HepG2 (cell line): ENCODE measurements around the gene ZG16. TPM values are rescaled to one million over a fixed set of nuclear protein-coding genes. Genes with fewer than 3 reads are reported as not detected.
A peak's percentile ranks its signal among the peaks of the same experiment; 100 is the strongest.

Experiments
- ARNTL ChIP-seq: sonication (generic); formaldehyde crosslinking; IDR thresholded peaks from 2 replicates; pipeline ENCODE4 v1.4.0; 2020; ENCODE audit warnings: mild to moderate bottlenecking, missing genetic modification reagents
- EP300 ChIP-seq, 3 experiments: sonication (generic) in 1 of 3; formaldehyde crosslinking in 1 of 3; IDR thresholded peaks; 2 replicates each; pipeline versions ENCODE4 v1.5.1 to v1.6.1; 2011 to 2020; ENCODE audit warnings: low read depth in 2 of 3, low read length in 2 of 3, borderline replicate concordance in 1 of 3, improper control_type of control experiment in 1 of 3, mild to moderate bottlenecking in 1 of 3, missing genetic modification reagents in 1 of 3, moderate library complexity in 1 of 3
- ERF ChIP-seq: IDR thresholded peaks from 2 replicates; pipeline ENCODE4 v1.6.1; 2018; ENCODE audit warnings: missing biosample characterization, missing genetic modification reagents
- HNRNPK ChIP-seq: fragments of 200-400 bp; formaldehyde crosslinking; IDR thresholded peaks from 2 replicates; pipeline ENCODE4 v1.6.1; 2018; ENCODE audit warnings: low read length, low read depth, moderate library complexity, mild to moderate bottlenecking; ENCODE audit not compliant: poor library complexity, severe bottlenecking
- ZNF263 ChIP-seq: sonication (generic); formaldehyde crosslinking; IDR thresholded peaks from 2 replicates; pipeline ENCODE4 v1.4.0; 2020; ENCODE audit warnings: missing genetic modification reagents
- ZNF292 ChIP-seq: sonication (generic); formaldehyde crosslinking; IDR thresholded peaks from 2 replicates; pipeline ENCODE4 v1.8.1; 2022; ENCODE audit warnings: mild to moderate bottlenecking, low read depth, missing genetic modification reagents, borderline replicate concordance
- ZNF724P ChIP-seq: sonication (generic); formaldehyde crosslinking; IDR thresholded peaks from 2 replicates; pipeline ENCODE4 v1.8.0; 2022; ENCODE audit warnings: missing genetic modification reagents, borderline replicate concordance
- polyA plus RNA-seq, 8 experiments: library from polyadenylated mRNA; depleted of rRNA in 3 of 8; stranded (reverse) in 7 of 8; unstranded in 1 of 8; fragments of >200 nt; fragmentation: Illumina TruSeq in 4 of 8; extraction: Trizol in 4 of 8; gene quantifications; 2 replicates each; pipeline versions ENCODE4 v1.2.1 to v1.2.3, GENCODE V29; 2011 to 2016; ENCODE audit warnings: low read depth in 4 of 8, missing spikeins in 1 of 8, mixed read lengths in 1 of 8; ENCODE audit not compliant: insufficient read depth in 1 of 8
- total RNA-seq, 5 experiments: library from RNA; depleted of rRNA; stranded (reverse); fragments of >200 nt; fragmentation: Illumina TruSeq; extraction: Trizol; gene quantifications; 2 replicates each; pipeline ENCODE4 v1.2.3, GENCODE V29; 2016; ENCODE audit warnings: low read depth in 1 of 5
- TF ChIP-seq, protein P1 (sequence below): sonication (generic); formaldehyde crosslinking; IDR thresholded peaks from 2 replicates; pipeline ENCODE4 v1.4.0; 2020; ENCODE audit warnings: missing genetic modification reagents
- TF ChIP-seq, protein P2 (sequence below): sonication (generic); formaldehyde crosslinking; conservative IDR thresholded peaks from 2 replicates; pipeline ENCODE4 v1.4.0; 2020; ENCODE audit warnings: mild to moderate bottlenecking, missing genetic modification reagents, moderate library complexity
- TF ChIP-seq, protein P3 (sequence below): sonication (generic); formaldehyde crosslinking; IDR thresholded peaks from 2 replicates; pipeline ENCODE4 v1.8.1; 2023; ENCODE audit warnings: mild to moderate bottlenecking, inconsistent platforms, moderate library complexity, missing genetic modification reagents, borderline replicate concordance
- TF ChIP-seq, protein P4 (sequence below): sonication (generic); formaldehyde crosslinking; IDR thresholded peaks from 2 replicates; pipeline ENCODE4 v1.4.0; 2020; ENCODE audit warnings: low read depth, mild to moderate bottlenecking, missing genetic modification reagents
- TF ChIP-seq, protein P5 (sequence below): sonication (generic); formaldehyde crosslinking; IDR thresholded peaks from 2 replicates; pipeline ENCODE4 v1.4.0; 2020; ENCODE audit warnings: missing genetic modification reagents, mild to moderate bottlenecking, borderline replicate concordance

Gene ZG16
- total and polyA plus RNA-seq, 2 of the 13 experiments (the other 11 are each of a cell fraction or from before 2014, with no cell fraction given) = 0.04 to 0.07 TPM

DNA sequence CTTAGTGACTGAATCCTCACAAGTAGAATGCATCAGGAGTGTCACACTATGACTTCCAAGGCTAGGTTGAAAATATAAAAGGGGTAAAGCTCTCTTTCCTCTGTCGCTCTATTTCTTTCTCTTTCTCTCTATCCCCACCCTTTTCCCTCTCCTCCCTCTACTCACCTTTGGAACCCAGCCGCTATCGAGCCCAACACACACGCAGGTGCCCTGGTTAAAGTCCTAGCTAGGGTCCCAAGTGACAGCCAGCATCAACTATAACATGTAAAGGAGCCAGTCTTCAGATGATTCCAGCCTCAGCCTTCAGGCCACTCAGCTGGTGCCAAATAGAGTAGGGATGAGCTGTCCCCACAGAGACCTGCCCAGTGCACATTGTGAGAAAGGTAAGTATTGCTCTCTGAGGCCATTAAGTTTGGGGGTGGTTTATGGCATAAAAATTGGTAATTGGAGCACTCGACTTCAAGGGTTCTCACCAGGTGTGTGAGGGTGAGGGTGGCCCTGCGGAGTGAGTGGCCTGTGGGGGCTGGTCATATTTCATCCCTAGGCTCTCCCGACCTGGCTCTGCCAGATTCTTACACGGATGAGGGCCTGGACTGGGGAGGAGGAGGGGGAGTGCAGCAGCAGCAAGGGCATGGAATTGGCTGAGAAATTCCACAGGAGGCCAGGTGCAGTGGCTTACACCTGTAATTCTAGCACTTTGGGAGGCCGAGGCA lies 17.3 kb upstream of the ZG16 start (continued):
- TF ChIP-seq, protein P1, sequence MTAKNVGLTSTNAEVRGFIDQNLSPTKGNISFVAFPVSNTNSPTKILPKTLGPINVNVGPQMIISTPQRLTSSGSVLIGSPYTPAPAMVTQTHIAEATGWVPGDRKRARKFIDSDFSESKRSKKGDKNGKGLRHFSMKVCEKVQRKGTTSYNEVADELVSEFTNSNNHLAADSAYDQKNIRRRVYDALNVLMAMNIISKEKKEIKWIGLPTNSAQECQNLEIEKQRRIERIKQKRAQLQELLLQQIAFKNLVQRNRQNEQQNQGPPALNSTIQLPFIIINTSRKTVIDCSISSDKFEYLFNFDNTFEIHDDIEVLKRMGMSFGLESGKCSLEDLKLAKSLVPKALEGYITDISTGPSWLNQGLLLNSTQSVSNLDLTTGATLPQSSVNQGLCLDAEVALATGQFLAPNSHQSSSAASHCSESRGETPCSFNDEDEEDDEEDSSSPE (CRISPR knock-in tag) = 0 out of 2 replicates have a peak, but pooled peaks have one; percentile 20
- TF ChIP-seq ZNF263 (CRISPR knock-in tag) = peak; percentile 86
- 0 out of 2 replicates have a peak, but pooled peaks have one; percentile 24 for TF ChIP-seq ZNF724P (CRISPR knock-in tag)
- TF ChIP-seq, protein P2, sequence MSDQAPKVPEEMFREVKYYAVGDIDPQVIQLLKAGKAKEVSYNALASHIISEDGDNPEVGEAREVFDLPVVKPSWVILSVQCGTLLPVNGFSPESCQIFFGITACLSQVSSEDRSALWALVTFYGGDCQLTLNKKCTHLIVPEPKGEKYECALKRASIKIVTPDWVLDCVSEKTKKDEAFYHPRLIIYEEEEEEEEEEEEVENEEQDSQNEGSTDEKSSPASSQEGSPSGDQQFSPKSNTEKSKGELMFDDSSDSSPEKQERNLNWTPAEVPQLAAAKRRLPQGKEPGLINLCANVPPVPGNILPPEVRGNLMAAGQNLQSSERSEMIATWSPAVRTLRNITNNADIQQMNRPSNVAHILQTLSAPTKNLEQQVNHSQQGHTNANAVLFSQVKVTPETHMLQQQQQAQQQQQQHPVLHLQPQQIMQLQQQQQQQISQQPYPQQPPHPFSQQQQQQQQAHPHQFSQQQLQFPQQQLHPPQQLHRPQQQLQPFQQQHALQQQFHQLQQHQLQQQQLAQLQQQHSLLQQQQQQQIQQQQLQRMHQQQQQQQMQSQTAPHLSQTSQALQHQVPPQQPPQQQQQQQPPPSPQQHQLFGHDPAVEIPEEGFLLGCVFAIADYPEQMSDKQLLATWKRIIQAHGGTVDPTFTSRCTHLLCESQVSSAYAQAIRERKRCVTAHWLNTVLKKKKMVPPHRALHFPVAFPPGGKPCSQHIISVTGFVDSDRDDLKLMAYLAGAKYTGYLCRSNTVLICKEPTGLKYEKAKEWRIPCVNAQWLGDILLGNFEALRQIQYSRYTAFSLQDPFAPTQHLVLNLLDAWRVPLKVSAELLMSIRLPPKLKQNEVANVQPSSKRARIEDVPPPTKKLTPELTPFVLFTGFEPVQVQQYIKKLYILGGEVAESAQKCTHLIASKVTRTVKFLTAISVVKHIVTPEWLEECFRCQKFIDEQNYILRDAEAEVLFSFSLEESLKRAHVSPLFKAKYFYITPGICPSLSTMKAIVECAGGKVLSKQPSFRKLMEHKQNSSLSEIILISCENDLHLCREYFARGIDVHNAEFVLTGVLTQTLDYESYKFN (CRISPR knock-in tag) = peak; percentile 37; the same call in 1 of the 2 replicates
- TF ChIP-seq ZNF292 (CRISPR knock-in tag) = peak; percentile 56; the same call in 1 of the 2 replicates
- TF ChIP-seq EP300 (IDR thresholded peaks at IDR 0.05; ENCODE audit: low read depth in 2 of 2, low read length in 2 of 2) = peak in 1 of 2 experiments; percentile 35; a peak in 1 of 4 replicates
- no peak for TF ChIP-seq EP300 (CRISPR knock-in tag; IDR thresholded peaks at IDR 0.05; ENCODE audit: borderline replicate concordance)
- TF ChIP-seq, protein P3, sequence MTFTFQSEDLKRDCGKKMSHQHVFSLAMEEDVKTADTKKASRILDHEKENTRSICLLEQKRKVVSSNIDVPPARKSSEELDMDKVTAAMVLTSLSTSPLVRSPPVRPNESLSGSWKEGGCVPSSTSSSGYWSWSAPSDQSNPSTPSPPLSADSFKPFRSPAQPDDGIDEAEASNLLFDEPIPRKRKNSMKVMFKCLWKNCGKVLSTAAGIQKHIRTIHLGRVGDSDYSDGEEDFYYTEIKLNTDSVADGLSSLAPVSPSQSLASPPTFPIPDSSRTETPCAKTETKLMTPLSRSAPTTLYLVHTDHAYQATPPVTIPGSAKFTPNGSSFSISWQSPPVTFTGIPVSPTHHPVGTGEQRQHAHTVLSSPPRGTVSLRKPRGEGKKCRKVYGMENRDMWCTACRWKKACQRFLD = no peak
- TF ChIP-seq, protein P4, sequence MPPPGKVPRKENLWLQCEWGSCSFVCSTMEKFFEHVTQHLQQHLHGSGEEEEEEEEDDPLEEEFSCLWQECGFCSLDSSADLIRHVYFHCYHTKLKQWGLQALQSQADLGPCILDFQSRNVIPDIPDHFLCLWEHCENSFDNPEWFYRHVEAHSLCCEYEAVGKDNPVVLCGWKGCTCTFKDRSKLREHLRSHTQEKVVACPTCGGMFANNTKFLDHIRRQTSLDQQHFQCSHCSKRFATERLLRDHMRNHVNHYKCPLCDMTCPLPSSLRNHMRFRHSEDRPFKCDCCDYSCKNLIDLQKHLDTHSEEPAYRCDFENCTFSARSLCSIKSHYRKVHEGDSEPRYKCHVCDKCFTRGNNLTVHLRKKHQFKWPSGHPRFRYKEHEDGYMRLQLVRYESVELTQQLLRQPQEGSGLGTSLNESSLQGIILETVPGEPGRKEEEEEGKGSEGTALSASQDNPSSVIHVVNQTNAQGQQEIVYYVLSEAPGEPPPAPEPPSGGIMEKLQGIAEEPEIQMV (CRISPR knock-in tag) = 0 out of 2 replicates have a peak, but pooled peaks have one; percentile 42
- peak; percentile 40 for TF ChIP-seq HNRNPK
- TF ChIP-seq ARNTL (CRISPR knock-in tag) = peak; percentile 14; the same call in 1 of the 2 replicates
- TF ChIP-seq ERF = 0 out of 2 replicates have a peak, but pooled peaks have one; percentile 14
- TF ChIP-seq, protein P5, sequence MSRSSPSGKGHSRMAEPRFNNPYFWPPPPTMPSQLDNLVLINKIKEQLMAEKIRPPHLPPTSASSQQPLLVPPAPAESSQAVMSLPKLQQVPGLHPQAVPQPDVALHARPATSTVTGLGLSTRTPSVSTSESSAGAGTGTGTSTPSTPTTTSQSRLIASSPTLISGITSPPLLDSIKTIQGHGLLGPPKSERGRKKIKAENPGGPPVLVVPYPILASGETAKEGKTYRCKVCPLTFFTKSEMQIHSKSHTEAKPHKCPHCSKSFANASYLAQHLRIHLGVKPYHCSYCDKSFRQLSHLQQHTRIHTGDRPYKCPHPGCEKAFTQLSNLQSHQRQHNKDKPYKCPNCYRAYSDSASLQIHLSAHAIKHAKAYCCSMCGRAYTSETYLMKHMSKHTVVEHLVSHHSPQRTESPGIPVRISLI (CRISPR knock-in tag) = no peak
